HG03025 (cell line): ENCODE results near the gene COL4A1.
"Not testable (repeated sequence)": the region's sequence is repeated elsewhere in the genome, so short reads cannot be mapped to it uniquely, and the experiment has no call there.

ENCODE experiments used
- ATAC-seq: cut with Tn5 transposase; IDR thresholded peaks from one replicate; pipeline ENCODE4 v1.9.1; 2021; ENCODE audit warnings: mild to moderate bottlenecking, moderate library complexity; ENCODE audit not compliant: unreplicated experiment, low FRiP score

COL4A1 gene

DNA sequence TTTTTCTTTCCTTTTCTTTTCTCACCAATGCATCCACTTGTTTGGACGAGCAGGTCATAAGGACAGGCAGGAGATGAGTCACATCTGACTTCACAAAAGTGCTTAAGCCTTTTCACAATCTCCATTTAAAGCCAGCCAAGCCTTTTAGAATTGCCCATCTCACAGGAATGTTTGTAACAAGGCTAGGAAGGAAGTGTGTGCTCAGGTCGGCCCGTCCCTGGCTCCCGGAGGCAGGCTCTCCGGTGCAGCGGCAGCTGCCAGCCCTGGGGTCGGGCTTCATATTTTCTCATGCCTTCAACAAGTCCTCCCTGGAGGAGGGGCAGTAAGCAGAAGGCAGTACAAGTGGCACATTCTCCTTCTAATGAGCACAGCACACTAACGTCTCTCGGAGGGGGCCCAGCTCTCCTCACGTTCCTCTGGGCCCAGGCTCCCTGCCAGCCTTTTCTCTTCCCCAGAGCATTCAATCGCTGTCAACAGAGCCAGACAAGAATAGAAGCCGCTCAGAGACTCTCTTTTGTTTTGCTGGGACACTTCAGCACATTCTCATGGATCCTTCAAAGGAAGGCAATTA is 180.5 kb downstream of the COL4A1 start:
- no peak for ATAC-seq

DNA sequence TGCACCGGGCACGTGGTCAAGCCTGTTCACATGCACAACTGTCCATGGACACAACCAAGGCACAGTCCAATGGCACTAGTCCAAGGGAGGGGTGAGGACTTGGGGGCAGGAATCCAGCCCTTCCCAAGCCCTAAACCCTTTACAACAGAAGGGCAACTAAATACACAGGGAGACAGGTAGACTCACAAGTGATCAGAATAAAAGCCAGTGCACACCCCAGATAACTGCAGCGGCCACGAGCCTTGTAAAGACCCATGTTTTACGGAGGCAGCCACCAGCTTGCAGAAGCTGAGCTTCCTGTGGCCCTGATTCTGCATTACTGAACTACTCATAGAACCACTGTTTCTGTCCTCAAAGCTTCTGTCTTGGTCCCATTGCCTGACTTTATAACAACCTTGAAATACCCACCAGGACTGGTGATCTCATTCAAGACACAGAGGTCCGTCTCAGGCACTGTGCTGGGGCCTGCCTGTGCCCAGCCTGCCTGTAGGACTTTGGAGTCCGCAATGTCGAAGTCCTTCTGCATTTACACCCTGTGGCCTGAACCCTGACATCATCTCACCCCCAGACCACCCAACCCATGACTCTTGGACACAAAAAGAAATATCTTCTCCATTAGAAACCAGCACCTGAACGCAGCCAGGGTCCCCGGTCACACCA is 181.2 kb downstream of the COL4A1 start:
- ATAC-seq = no peak

DNA sequence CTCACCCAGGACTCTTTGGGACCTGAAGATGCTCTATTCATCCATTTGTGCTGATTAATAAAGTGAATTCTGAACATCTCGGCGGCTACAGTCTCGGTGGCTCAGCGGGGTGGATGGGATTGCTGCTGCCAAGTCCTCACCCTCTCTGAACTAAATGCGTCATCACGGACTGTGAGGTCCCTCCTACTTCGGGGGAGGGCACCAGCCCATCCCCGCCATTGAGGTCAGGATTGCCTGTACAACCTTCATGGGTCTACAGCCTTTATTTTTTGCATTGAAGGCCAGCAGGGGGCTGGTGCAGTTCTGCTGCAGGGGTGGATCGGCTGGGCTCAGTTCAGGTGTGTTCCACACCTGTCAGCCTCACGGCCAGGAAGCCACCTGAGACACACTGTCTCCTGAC is 181.8 kb downstream of the COL4A1 start:
- ATAC-seq = no peak

DNA sequence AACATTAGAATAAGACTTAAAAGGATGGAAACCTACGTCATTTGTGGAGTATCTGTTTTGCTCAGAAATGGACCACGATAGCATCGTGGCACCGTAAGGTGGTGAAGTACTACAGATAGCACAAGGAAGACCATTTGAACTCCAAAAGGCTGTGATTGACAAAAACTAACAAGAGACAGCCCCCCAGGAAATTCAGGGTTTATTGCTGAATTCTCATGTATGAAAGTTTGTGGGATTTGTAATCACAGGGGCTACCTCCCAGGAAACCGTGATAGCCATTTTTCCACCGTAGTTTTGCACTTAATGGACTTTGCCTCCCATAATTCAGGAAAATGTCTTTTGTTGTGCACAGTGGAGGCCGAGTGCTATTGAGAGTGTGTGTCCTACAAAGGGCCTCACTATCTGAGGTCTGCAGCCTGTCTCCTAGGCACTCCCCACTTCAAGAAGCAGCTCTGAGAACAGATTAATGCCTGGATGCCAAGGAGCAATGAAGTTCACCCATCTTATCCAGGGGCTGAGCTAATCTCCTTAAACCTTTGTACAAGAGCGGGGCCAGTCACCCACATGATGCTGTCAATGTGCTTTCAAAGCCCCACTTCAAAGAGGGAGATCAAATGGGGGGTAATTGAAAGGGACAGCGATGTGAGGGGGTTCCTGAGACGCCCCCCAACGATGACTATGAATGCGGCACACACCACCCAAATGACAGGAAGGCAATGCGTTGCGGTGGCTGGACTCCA is 182.6 kb downstream of the COL4A1 start:
- no peak for ATAC-seq

DNA sequence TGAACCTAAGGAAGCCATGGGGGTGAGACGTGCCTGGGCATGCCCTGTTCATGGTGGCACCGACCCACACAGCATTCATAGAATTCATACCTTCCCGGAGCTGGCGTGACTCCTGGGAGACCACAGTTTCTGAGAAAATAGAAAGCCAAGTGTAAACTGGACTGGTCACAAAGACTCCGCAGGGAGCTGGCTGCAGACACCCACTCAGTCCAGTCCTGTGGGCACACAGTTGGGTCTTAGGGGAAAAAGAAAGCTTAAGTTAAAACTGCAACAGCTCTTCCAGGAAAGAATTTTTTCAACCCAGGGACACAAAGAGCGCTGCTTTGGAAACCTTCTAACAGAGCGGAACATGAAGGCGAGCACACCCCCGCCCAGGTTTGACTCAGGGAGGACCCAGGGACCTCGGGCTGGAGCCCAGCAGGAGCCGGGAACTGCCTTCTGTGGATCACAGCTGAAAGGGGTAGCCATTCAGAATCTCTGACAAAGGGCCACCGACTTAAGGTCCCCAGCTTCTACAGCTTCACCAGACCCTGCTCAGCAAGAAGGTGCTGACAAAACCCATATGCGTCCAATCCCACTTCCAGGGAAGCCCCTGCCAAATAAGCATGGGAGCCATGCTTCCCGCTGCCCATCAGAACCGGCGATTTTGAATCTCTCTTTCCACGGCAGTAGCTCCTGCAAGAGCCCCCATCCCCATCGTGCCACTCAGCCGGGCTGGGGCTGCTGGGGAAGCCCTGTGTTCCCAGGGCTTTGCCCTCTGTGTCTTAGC is 183.7 kb downstream of the COL4A1 start:
- ATAC-seq = no peak

DNA sequence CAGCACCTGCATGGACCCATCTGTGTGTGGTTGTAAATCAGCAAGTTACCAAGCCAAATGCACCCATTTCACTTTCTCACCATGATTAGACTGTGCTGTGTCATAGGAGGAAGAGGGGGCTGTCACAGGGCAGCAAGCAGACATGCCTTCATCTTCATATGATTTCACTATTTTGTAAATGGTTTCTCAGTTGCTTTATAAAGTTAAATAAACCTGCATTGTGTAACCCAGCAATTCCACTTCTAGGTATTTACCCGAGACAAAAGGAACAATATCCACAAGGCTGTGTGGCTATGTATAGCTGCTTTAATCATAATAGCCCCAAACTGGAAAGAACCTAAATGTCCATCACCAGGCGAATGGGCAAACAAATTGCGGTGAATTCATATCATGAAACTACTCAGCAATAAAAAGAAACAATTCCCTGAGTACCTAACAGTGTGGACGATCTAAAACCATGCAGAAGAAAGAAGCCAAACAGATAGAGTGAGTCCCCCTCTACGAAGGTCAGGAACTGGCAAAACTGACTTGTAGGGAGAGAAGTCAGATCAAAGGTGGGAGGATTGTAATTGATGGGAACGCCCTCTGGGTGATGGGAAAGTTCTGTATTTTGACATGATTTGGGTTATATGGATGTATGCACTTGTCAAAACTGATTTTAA is 185.4 kb downstream of the COL4A1 start:
- no peak for ATAC-seq

DNA sequence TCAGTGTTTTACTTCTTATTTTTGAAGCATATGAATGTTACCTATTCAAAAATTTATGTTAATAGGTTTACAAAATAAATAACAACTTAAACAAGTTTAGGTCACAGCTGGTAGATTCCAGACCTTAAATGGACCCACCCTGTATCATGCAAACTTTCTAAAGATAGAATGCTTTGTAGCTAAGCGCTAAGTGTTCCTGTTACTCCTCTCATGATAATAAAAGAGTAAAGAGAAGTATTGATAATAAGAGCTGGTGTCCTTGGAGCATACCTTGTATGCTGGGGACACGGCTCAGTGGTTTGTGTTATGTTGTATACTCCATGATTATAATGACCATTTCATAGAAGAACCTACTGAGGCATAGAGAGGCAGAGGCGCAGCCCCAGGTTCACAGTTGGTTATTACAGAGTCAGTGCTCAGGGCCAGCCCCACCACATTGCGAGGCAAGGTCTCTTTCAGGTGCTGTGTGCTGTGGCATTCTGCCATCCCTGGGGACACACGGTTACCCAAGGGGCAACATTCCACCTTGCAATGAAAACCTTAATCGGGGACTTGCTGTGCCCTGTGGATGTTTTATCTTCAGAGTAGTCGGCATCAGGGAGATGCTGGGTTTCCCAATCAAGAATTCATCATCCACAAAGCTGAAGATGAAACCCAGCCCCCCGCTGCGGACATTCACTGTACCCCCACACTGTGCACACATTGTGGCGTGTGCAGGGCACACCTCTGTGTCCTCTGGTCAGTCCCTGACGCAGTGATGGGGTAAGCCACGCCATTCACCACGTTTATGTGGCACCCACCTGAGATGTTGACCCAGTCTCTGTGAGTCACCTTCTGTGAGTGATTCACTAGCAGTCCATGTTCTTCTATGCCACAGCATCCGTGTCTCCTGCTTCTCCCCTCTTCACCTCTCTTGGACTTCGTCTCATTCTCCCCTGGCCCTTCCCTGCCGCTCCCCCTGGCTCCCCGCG is 186.7 kb downstream of the COL4A1 start:
- no peak for ATAC-seq

DNA sequence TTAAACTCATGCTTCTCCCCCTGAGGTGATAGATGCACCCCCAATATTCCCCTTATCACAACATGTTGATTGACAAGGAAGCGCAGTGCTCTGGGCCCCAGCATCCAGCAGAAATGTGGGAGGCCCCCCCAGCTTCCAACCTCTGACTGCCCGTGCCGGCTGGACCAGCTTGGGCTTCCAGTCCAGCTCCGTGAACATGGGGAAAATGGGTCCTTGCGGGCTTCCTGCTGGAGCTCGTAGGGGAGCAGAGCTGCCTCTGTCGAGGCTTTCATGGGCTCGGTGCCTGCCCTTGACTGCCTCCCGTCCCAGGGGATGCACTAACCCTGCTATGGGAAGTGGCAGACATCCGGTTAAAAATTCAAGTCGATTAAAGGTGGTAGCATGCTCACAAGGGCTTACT is 188.9 kb downstream of the COL4A1 start:
- no peak for ATAC-seq

DNA sequence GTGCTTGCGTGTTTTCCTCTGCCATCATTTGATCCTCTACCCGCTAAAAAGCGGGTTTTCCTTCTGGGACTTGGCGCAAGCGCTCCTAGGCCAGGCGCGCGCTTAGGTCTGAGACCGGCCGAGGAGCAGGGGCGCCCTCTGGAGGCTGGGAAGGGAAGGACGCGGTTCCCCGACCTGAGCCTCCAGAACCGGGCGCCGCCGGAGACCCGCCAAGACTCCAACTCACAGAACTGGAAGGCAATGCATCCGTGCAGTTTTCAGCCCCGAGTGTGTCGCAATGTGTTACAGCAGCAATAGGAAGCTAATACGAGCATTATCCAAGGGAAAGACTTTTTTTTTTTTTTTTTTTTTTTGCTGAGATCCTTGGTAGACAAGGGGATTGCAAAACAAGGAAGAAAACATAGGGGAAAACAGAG is 190.9 kb downstream of the COL4A1 start:
- ATAC-seq = peak; percentile 61

DNA sequence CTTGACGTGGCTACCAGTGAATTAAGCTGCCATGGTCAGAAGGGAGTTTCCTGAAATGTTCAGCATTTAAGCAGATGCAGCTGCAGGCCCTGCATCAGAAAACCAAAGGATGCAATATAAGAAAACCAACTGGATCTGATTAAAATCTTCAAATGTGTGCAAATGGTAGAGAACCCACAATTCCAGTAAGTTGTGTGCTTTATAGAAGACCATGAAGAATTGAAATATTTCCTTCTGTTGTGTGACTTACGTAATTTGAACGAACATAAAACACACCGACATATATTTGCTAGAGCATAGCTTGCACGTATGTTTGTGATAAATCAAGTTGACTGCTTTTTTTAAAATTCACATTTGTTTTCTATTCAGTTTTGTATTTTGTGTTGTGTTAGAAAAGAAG is 191.4 kb downstream of the COL4A1 start:
- no peak for ATAC-seq

DNA sequence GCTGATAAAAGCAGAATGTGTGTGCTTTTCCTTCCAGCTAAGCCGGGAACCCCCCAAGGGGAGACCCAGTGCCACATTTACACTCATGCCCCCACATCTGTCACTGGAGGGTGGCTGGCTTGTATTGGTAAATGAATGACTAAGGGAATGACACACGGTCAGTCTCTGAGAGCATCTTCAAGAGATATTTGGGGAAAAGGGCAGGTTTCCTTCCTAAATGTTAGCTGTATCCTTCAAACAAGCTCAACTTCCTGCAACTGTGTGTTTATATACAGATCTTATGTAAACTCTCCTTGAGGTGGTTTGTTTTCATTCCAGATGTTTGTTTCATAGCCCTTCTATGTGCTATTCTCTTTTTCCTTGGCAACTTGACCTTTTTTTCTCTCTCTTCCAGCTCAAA is 192.6 kb downstream of the COL4A1 start:
- no peak for ATAC-seq

DNA sequence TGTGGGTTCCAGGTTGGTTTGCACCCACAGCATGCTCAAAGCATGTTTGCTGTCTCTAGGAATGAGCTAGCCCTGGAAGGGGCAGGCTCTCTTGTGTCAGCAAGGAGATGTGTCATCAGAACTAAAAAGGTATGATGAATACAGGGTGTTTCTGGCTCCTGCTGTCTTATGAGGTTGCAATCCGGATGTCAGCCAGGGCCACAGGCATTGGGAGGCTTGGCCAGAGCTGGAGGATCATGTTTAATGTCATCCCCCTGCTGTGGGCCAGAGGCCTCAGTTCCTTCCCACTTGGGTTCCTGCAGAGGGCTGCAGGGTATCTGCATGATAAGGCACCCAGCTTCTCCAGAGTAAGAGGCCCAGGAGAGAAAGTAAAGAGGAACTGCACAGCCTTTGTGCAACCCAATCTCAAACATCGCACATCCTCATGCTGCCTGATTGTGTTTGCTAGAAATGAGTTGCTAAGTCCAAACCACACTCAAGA is 193.6 kb downstream of the COL4A1 start:
- ATAC-seq = no peak

DNA sequence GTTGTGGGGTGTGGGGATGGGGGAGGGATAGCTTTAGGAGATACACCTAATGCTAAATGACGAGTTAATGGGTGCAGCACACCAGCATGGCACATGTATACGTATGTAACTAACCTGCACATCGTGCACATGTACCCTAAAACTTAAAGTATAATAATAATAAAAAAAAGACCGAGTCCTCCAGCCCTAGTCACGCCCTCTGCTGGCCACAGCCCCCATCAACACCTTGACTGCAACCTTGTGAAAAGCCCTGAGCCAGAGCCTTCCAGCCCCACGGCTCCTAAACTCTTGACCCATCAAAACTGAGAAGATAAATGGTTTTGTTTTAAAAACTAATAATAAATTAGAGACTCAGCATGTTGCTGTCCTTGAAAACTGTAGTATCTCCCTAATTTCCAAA is 194.6 kb downstream of the COL4A1 start:
- ATAC-seq = not testable (repeated sequence)

DNA sequence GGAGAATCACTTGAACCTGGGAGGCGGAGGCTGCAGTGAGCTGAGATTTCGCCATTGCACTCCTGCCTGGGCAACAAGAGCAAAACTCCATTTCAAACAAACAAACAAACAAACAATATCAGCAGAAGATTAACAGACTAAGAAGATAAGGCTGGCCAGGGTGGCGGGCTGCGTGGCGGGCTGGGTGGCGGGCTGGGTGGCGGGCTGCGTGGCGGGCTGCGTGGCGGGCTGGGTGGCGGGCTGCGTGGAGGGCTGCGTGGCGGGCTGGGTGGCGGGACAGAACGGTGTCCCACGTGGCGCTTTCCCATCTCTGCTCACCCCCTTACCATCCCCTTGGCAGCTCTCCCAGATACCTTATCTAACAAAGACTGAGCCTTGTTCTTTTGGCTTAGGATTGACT is 196.2 kb downstream of the COL4A1 start:
- ATAC-seq = no peak

DNA sequence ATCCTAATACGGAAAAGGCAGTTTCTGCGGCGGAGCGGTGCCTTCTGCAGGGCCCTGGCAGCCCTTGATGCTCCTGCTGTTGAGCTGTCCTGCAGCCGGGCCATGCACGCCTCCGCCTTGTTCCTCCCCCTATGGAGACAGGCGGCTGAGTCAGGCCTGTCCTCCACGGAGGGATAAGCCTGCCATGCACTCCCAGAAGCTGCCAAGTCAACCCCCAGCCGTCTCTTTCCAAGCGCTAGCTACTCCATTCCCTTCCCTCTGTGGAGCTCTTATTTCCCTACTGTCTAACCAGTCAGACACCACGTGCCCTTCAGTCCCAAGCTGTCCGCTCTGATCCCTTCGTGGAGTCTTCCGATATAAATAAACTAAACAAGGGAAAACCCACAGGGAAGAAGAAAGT is 197.0 kb downstream of the COL4A1 start:
- ATAC-seq = no peak

DNA sequence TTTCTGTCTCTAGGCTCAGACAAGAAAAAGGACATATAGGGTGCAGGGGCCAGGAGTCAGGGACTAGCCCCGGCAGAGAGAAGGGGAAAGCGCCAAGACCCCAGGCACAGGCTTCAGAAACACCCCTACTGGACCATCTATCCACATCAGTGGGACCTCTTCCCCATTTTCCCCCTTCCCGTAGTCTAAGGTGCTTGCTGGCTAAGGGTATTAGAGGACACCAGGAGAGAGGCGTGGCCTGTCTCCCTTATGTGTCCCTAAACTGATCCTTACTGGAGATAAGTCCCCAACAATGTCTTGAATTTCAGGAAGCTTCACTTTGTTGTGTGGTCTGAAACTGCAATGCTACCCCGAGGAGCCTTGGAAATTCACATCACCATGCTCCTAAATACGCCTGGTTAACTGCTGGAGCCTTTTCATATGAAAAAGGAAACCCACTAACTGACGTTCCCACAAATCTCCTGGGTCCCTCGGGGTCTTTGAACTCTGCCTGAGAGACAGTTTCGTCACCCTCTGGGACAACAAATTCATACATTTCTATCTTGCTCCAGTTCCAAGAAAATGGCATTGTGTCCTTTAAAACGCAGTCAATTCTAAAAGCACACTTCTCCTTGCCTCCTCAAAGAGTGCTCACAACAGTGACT is 197.7 kb downstream of the COL4A1 start:
- no peak for ATAC-seq

DNA sequence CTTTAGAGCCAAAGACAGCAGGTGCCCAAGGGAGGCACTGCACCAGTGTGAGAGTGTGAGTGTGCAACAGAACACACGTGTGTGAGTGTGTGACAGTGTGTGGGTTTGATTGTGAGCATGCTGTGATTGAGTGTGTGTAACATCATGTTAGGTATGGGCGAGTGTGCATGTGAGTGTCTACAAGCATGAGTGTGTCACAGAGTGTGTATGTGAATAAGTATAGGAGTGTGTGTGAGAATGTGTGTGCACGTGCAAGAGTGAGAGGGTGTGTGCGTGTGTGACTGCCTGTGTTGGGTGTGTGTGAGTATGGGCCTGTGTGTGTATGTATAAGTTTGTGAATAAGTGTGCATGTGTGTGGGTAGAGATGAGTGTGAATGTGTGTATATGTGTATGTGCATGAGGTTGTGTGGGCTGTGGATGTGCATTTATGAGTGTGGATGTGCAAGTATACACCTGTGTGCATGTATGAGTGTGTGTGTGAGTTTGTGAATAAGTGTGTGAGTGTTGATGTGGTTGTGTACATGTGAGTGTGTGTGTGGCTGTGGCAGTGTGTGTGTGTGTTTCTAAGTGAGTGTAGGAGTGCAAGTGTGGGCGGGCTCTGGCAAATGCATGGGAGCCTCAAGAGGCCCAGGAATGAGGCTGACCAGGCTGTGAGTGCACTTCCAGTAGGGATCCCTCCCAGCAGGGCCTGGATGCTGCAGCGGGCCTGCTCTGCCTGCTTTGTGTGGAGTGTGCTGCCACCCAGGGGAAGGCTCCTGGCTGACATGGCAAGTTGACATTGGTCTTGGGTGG is 198.4 kb downstream of the COL4A1 start:
- ATAC-seq = no peak
